Karpas-422 (cell line): Measurements from ENCODE around the gene GLIS2. TPM values are rescaled to one million over a fixed set of nuclear protein-coding genes. Genes with fewer than 3 reads are reported as not detected.

Source experiments
- total RNA-seq: library from RNA; depleted of rRNA; stranded (reverse); fragments of >200 nt; shearing (Covaris generic); gene quantifications from 2 replicates; pipeline ENCODE4 v1.2.3, GENCODE V29; 2014; ENCODE audit warnings: low replicate concordance; rRNA removed

Gene GLIS2
- total RNA-seq, 1 experiment from 2014 or later: not detected

Other genes starting within 250 kb of the GLIS2 start
- 0.11 and 0.14 TPM in 2 replicates for gene ADCY9, start 199.6 kb upstream of the GLIS2 start, total RNA-seq
- 0.11 TPM in 1 of 2 replicates, not detected in the other for gene SRL, start 74.0 kb upstream of the GLIS2 start, total RNA-seq
- 32.4 and 38.9 TPM in 2 replicates for gene TFAP4, start 43.0 kb upstream of the GLIS2 start, total RNA-seq
- gene PAM16, start 35.3 kb downstream of the GLIS2 start, total RNA-seq: 65.6 and 126 TPM in 2 replicates
- 4.1 and 8.9 TPM in 2 replicates for gene VASN, start 55.8 kb downstream of the GLIS2 start, total RNA-seq
- 46.2 and 84.9 TPM in 2 replicates for gene CORO7, start 100.5 kb downstream of the GLIS2 start, total RNA-seq
- 56.5 and 74.7 TPM in 2 replicates for gene DNAJA3, start 109.8 kb downstream of the GLIS2 start, total RNA-seq
- gene NMRAL1, start 158.6 kb downstream of the GLIS2 start, total RNA-seq: 48.2 and 129 TPM in 2 replicates
- gene HMOX2, start 160.3 kb downstream of the GLIS2 start, total RNA-seq: 50.1 and 76.2 TPM in 2 replicates
- gene CDIP1, start 222.7 kb downstream of the GLIS2 start, total RNA-seq: not detected in 2 replicates
- not detected in 2 replicates for gene C16orf96, start 240.3 kb downstream of the GLIS2 start, total RNA-seq